Ovary (tissue), 3 donors: Measurements from ENCODE around the gene TENM3.

Source experiments
- CTCF ChIP-seq, 3 donors: fragments of 450-650 bp in 2 of 3; fragments of 200-600 bp in 1 of 3; IDR thresholded peaks; one replicate each; pipeline versions ENCODE4 v1.5.1 to v1.8.0; 2016 to 2022; ENCODE audit warnings: antibody characterized with exemption in 3 of 3, mild to moderate bottlenecking in 1 of 3
- EP300 ChIP-seq: sonication (generic); formaldehyde crosslinking; IDR thresholded peaks from one replicate; pipeline ENCODE4 v1.6.1; 2017; ENCODE audit warnings: antibody characterized with exemption
- POLR2A ChIP-seq: fragments of 450-650 bp; IDR thresholded peaks from one replicate; pipeline ENCODE4 v1.6.1; 2017; ENCODE audit warnings: antibody characterized with exemption, mild to moderate bottlenecking, moderate library complexity
- donor health status: DM: no; HTN: no; CAD: no.

- TF ChIP-seq CTCF (IDR thresholded peaks at IDR 0.05) (no peak), POLR2A (no peak), EP300 (no peak)
These were observed 36.3 kb upstream of the TENM3 start for GRCh38 chr4:182206916-182207315.
